HepG2 (cell line): ENCODE measurements around the gene GNAI2. TPM values are rescaled to one million over a fixed set of nuclear protein-coding genes. Genes with fewer than 3 reads are reported as not detected.

Experiments used
- ARHGAP35 ChIP-seq: sonication (generic); formaldehyde crosslinking; IDR thresholded peaks from 2 replicates; pipeline ENCODE4 v1.9.0; 2022; ENCODE audit warnings: mild to moderate bottlenecking, inconsistent platforms, moderate library complexity, missing genetic modification reagents, borderline replicate concordance
- ASH2L ChIP-seq: fragments of 300-600, 200-600 bp; sonication (generic); IDR thresholded peaks from 2 replicates; pipeline ENCODE4 v1.7.0; 2017; ENCODE audit warnings: low read depth, mild to moderate bottlenecking, moderate library complexity, mixed read lengths, low read length; ENCODE audit not compliant: insufficient read length
- CBX5 ChIP-seq: sonication (generic); formaldehyde crosslinking; IDR thresholded peaks from 2 replicates; pipeline ENCODE4 v1.4.0; 2020; ENCODE audit warnings: missing genetic modification reagents, borderline replicate concordance
- HOXA9 ChIP-seq: sonication (generic); formaldehyde crosslinking; IDR thresholded peaks from 2 replicates; pipeline ENCODE4 v1.8.1; 2022; ENCODE audit warnings: missing genetic modification reagents, mild to moderate bottlenecking, moderate library complexity, borderline replicate concordance
- KDM2A ChIP-seq: sonication (generic); formaldehyde crosslinking; IDR thresholded peaks from 2 replicates; pipeline ENCODE4 v1.4.0; 2020; ENCODE audit warnings: low read depth, missing genetic modification reagents, borderline replicate concordance
- MTA1 ChIP-seq: sonication (generic); formaldehyde crosslinking; IDR thresholded peaks from 2 replicates; pipeline ENCODE4 v1.4.0; 2020; ENCODE audit warnings: missing genetic modification reagents, mild to moderate bottlenecking, borderline replicate concordance
- MTF1 ChIP-seq: sonication (generic); formaldehyde crosslinking; IDR thresholded peaks from 2 replicates; pipeline ENCODE4 v1.5.0; 2020; ENCODE audit warnings: missing genetic modification reagents
- MYC ChIP-seq: sonication (generic); formaldehyde crosslinking; IDR thresholded peaks from 2 replicates; pipeline ENCODE4 v1.9.0; 2021; ENCODE audit warnings: missing genetic modification reagents, borderline replicate concordance
- NRL ChIP-seq: sonication (generic); formaldehyde crosslinking; IDR thresholded peaks from 2 replicates; pipeline ENCODE4 v1.5.0; 2020; ENCODE audit warnings: missing genetic modification reagents, mild to moderate bottlenecking, moderate library complexity, borderline replicate concordance
- PHF21A ChIP-seq: sonication (generic); formaldehyde crosslinking; IDR thresholded peaks from 2 replicates; pipeline ENCODE4 v1.5.0; 2020; ENCODE audit warnings: mild to moderate bottlenecking, missing genetic modification reagents
- POGZ ChIP-seq: sonication (generic); formaldehyde crosslinking; IDR thresholded peaks from 2 replicates; pipeline ENCODE4 v1.4.0; 2020; ENCODE audit warnings: mild to moderate bottlenecking, missing genetic modification reagents
- SALL2 ChIP-seq: sonication (generic); formaldehyde crosslinking; IDR thresholded peaks from 2 replicates; pipeline ENCODE4 v1.8.1; 2023; ENCODE audit warnings: mild to moderate bottlenecking, missing genetic modification reagents, inconsistent platforms
- SKIL ChIP-seq: sonication (generic); formaldehyde crosslinking; IDR thresholded peaks from 2 replicates; pipeline ENCODE4 v1.8.0; 2022; ENCODE audit warnings: missing genetic modification reagents, mild to moderate bottlenecking, moderate library complexity, borderline replicate concordance
- SMAD1 ChIP-seq: sonication (generic); formaldehyde crosslinking; IDR thresholded peaks from 2 replicates; pipeline ENCODE4 v1.4.0; 2020; ENCODE audit warnings: missing genetic modification reagents, low read depth, mild to moderate bottlenecking, borderline replicate concordance
- UBTF ChIP-seq: sonication (generic); formaldehyde crosslinking; IDR thresholded peaks from 2 replicates; pipeline ENCODE4 v1.4.0; 2020; ENCODE audit warnings: mild to moderate bottlenecking, missing genetic modification reagents
- ZBTB34 ChIP-seq: sonication (generic); formaldehyde crosslinking; IDR thresholded peaks from 2 replicates; pipeline ENCODE4 v1.8.0; 2022; ENCODE audit warnings: mild to moderate bottlenecking, missing genetic modification reagents
- ZKSCAN1 ChIP-seq: fragments of 150-350 bp; IDR thresholded peaks from 2 replicates; pipeline ENCODE4 v1.6.1; 2014; ENCODE audit warnings: low read length
- ZNF124 ChIP-seq: sonication (generic); formaldehyde crosslinking; IDR thresholded peaks from 2 replicates; pipeline ENCODE4 v1.4.0; 2020; ENCODE audit warnings: missing genetic modification reagents
- ZNF569 ChIP-seq: sonication (generic); formaldehyde crosslinking; IDR thresholded peaks from 2 replicates; pipeline ENCODE4 v1.5.0; 2020; ENCODE audit warnings: mild to moderate bottlenecking, missing genetic modification reagents, moderate library complexity, borderline replicate concordance
- ZNF746 ChIP-seq: sonication (generic); formaldehyde crosslinking; IDR thresholded peaks from 2 replicates; pipeline ENCODE4 v1.8.0; 2022; ENCODE audit warnings: mild to moderate bottlenecking, missing genetic modification reagents
- ZNF841 ChIP-seq: sonication (generic); formaldehyde crosslinking; IDR thresholded peaks from 2 replicates; pipeline ENCODE4 v1.8.1; 2023; ENCODE audit warnings: missing genetic modification reagents, borderline replicate concordance
- ZSCAN22 ChIP-seq: sonication (generic); formaldehyde crosslinking; IDR thresholded peaks from 2 replicates; pipeline ENCODE4 v1.4.0; 2020; ENCODE audit warnings: mild to moderate bottlenecking, missing genetic modification reagents
- ZSCAN25 ChIP-seq: sonication (generic); formaldehyde crosslinking; IDR thresholded peaks from 2 replicates; pipeline ENCODE4 v1.8.0; 2022; ENCODE audit warnings: mild to moderate bottlenecking, missing genetic modification reagents
- polyA plus RNA-seq, 8 experiments: library from polyadenylated mRNA; depleted of rRNA in 3 of 8; stranded (reverse) in 7 of 8; unstranded in 1 of 8; fragments of >200 nt; fragmentation: Illumina TruSeq in 4 of 8; extraction: Trizol in 4 of 8; gene quantifications; 2 replicates each; pipeline versions ENCODE4 v1.2.1 to v1.2.3, GENCODE V29; 2011 to 2016; ENCODE audit warnings: low read depth in 4 of 8, missing spikeins in 1 of 8, mixed read lengths in 1 of 8; ENCODE audit not compliant: insufficient read depth in 1 of 8
- total RNA-seq, 5 experiments: library from RNA; depleted of rRNA; stranded (reverse); fragments of >200 nt; fragmentation: Illumina TruSeq; extraction: Trizol; gene quantifications; 2 replicates each; pipeline ENCODE4 v1.2.3, GENCODE V29; 2016; ENCODE audit warnings: low read depth in 1 of 5

GNAI2 gene
- total and polyA plus RNA-seq, 2 of the 13 experiments (the other 11 are each of a cell fraction or from before 2014, with no cell fraction given), result 51.1 to 66.2 TPM

- TF ChIP-seq NRL (no peak; the same call in 1 of the 2 replicates), ARHGAP35 (no peak), ZNF746 (CRISPR knock-in tag) (peak; percentile 57; the same call in 1 of the 2 replicates), CBX5 (CRISPR knock-in tag) (no peak), SALL2 (CRISPR knock-in tag) (no peak), POGZ (0 out of 2 replicates have a peak, but pooled peaks have one; percentile 17), ZNF124 (CRISPR knock-in tag) (peak; percentile 58; the same call in 1 of the 2 replicates), UBTF (CRISPR knock-in tag) (no peak; the same call in 1 of the 2 replicates), ASH2L (peak; percentile 68), SMAD1 (CRISPR knock-in tag) (0 out of 2 replicates have a peak, but pooled peaks have one; percentile 13), HOXA9 (CRISPR knock-in tag) (peak; percentile 20; the same call in 1 of the 2 replicates), PHF21A (peak; percentile 78; the same call in 1 of the 2 replicates), ZBTB34 (CRISPR knock-in tag) (peak; percentile 77; the same call in 1 of the 2 replicates), ZNF569 (no peak), MTA1 (CRISPR knock-in tag) (peak; percentile 98), ZNF841 (CRISPR knock-in tag) (no peak), KDM2A (CRISPR knock-in tag) (peak; percentile 39; the same call in 1 of the 2 replicates), ZSCAN25 (peak; percentile 59), ZKSCAN1 (no peak), ZSCAN22 (CRISPR knock-in tag) (peak; percentile 53; the same call in 1 of the 2 replicates), SKIL (CRISPR knock-in tag) (peak; percentile 80), MYC (CRISPR knock-in tag) (peak; percentile 27; the same call in 1 of the 2 replicates), MTF1 (CRISPR knock-in tag) (no peak)
These were observed 25.3 kb upstream of the GNAI2 start (continued) for GRCh38 chr3:50210510-50211367.
